ENCODE measurements around the gene SCYGR7. TPM values are rescaled to one million over a fixed set of nuclear protein-coding genes. Genes with fewer than 3 reads are reported as not detected.
A peak's percentile ranks its signal among the peaks of the same experiment; 100 is the strongest.
"Not testable (repeated sequence)": the region's sequence is repeated elsewhere in the genome, so short reads cannot be mapped to it uniquely, and the experiment has no call there.

Gene SCYGR7
- total RNA-seq, 1 donor from 2014 or later, result not detected

DNA sequence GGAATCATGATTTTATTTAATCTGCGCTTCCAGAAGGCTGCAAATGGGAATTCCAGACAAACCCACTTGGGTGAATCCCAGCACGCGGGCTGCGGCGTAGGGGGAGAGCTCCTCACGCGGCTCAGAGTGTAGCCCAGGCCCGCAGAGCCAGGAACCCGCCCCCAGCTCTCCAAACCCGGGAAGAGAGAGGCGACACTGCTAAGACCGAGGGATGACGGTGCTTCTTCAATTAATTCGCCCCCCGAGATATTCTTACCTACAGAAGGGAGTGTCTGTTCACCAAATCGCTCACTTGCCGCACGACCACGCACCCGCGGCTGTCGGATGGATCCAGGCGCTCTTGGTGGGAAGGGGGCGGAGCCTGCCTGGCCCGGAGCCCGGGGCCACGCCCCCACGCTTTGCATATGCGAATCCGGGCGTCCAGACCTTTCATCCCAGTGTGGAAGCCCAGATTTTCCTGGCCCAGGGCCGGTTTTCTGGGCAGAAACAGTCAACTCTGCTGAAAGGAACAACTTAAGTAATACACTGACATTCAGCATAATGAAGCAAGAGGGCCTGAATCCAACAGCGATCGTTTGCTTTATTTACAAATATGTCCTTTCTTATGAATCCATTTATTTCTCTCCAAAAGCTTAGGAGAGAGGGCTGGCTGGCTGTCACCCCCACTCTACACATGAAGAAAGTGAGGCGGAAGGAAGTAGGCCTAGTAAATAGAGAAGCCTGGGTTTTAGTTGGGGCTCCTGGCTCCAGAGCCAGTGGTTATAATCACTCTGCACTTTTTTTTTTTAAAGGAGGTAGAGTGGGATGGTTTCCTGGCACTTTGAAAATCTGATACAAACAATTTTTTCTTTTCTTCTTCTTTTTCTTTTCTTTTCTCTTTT is 10.2 kb upstream of the SCYGR7 start, which contains the start of gene SLC19A3:
TSS of gene SLC19A3 (minus strand) at position 342 of the 881 bp plus-strand sequence. CDS start 15,710 bp downstream, outside the sequence.
- no peaks in the 10 kb centered on the region for H3K36me3 ChIP-seq (ENCODE audit: control insufficient read depth, insufficient read depth, low read length)
- DNase-seq (ENCODE audit: low read depth), result peak; percentile 34
- no peaks in the 10 kb centered on the region for H3K27me3 ChIP-seq (ENCODE audit: control insufficient read depth, insufficient read depth, low read length)
- peak within 1 kb of the TSS; percentile 38 for H3K4me3 ChIP-seq (ENCODE audit: low read depth, low read length)
- TF ChIP-seq, protein P1, sequence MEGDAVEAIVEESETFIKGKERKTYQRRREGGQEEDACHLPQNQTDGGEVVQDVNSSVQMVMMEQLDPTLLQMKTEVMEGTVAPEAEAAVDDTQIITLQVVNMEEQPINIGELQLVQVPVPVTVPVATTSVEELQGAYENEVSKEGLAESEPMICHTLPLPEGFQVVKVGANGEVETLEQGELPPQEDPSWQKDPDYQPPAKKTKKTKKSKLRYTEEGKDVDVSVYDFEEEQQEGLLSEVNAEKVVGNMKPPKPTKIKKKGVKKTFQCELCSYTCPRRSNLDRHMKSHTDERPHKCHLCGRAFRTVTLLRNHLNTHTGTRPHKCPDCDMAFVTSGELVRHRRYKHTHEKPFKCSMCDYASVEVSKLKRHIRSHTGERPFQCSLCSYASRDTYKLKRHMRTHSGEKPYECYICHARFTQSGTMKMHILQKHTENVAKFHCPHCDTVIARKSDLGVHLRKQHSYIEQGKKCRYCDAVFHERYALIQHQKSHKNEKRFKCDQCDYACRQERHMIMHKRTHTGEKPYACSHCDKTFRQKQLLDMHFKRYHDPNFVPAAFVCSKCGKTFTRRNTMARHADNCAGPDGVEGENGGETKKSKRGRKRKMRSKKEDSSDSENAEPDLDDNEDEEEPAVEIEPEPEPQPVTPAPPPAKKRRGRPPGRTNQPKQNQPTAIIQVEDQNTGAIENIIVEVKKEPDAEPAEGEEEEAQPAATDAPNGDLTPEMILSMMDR (IDR thresholded peaks at IDR 0.05; ENCODE audit: insufficient read depth, low read length, poor library complexity, severe bottlenecking), result no peak

DNA sequence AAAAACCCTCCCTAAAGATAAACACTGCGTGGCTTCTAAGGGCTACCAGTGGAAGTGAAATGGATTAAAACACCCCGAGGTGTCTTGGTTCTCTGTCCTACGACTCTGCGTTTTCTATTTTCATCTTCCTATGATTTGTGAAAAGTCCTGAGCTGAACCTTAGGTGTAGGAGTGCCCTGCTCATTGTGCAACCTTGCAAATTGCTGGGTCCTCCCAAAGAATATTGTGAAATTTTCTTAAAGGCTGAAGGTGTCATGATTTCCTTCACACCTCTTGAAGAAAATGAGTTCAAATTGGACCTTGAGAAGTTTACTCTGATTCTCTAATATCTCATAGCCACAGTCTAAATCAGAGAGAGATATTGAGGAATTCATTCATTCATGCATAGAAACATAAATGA is 8.5 kb upstream of the SCYGR7 start:
- Histone ChIP-seq H3K27me3 (ENCODE audit: control insufficient read depth, insufficient read depth, low read length) (no peaks in the 10 kb centered on the region), H3K4me3 (ENCODE audit: low read depth, low read length) (no peak overlapping the region), H3K36me3 (ENCODE audit: control insufficient read depth, insufficient read depth, low read length) (no peaks in the 10 kb centered on the region)
- TF ChIP-seq, protein P1 (IDR thresholded peaks at IDR 0.05; ENCODE audit: insufficient read depth, low read length, poor library complexity, severe bottlenecking), result no peak
- no peak for DNase-seq (ENCODE audit: low read depth)

DNA sequence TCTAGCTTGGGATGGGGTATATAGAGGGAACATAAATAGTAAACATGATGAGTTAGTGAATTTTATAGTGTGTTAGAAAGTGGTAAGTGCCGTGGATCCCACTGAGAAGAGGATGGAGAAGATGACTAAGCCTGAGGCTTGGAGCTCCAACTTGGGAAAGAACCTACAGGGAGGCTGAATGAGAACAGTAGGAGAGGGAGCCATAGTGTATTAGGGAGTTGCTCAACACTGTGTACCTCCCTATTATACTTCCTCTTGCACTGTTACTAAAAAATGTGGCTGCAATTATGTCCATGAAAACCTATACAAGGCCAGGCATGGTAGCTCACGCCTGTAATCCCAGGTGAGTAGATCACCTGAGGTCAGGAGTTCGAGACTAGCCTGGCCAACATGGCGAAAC is 7.5 kb upstream of the SCYGR7 start:
- Histone ChIP-seq H3K27me3 (ENCODE audit: control insufficient read depth, insufficient read depth, low read length) (no peaks in the 10 kb centered on the region), H3K36me3 (ENCODE audit: control insufficient read depth, insufficient read depth, low read length) (no peaks in the 10 kb centered on the region), H3K4me3 (ENCODE audit: low read depth, low read length) (no peak overlapping the region)
- TF ChIP-seq, protein P1 (IDR thresholded peaks at IDR 0.05; ENCODE audit: insufficient read depth, low read length, poor library complexity, severe bottlenecking), result no peak
- no peak for DNase-seq (ENCODE audit: low read depth)

DNA sequence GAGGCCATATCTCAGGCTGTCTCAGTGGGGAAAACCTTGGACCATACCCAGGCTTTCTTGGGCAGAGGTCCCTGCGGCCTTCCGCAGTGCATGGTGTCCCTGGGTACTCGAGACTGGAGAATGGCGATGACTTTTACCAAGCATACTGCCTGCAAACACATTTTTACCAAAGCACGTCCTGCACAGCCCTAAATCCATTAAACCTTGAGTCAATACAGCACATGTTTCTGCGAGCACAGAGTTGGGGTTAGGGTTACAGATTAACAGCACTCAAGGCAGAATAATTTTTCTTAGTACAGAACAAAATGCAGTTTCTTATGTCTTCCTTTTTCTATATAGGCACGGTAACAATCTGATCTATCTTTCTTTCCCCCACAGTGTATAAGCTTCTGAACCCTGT is 5.3 kb upstream of the SCYGR7 start:
- not testable (repeated sequence) for H3K4me3 ChIP-seq (ENCODE audit: low read depth, low read length); H3K27me3 ChIP-seq (ENCODE audit: control insufficient read depth, insufficient read depth, low read length); H3K36me3 ChIP-seq (ENCODE audit: control insufficient read depth, insufficient read depth, low read length); DNase-seq (ENCODE audit: low read depth)

DNA sequence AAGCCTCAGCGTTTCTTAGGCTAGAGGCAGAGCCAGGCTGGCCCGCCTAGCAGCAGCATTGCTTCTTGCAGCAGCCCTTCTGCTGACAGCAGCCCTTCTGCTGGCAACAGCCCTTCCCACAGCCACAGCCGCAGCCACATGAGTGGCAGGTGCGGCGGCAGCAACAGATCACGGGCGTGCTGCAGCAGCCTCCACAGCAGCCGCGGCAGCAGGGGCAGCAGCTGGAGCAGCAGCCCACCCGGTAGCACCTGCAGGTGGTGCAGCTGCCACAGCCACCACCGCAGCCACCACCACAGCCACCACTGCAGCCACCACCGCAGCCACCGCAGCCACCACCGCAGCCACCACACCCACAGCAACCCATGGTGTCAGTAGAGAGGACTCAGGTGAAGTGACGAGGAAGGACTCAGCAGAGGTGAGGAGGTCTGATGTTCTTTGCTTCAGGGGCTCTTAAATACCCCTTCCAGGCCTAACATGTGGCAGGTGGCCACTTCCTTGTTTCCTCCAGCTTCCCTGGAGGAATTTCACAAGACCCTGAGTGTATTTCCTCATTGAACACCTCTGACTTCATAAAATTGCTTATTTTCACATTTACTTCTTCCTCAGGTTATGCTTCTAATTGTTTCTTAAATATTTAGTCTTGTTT is 3.6 kb upstream of the SCYGR7 start, which contains the start of gene SCYGR6:
TSS of gene SCYGR6 (minus strand) at position 364 of the 646 bp plus-strand sequence. CDS start at position 364, 0 bp downstream.
- H3K36me3 ChIP-seq (ENCODE audit: control insufficient read depth, insufficient read depth, low read length), result no peaks in the 10 kb centered on the region
- DNase-seq (ENCODE audit: low read depth), result no peak
- H3K27me3 ChIP-seq (ENCODE audit: control insufficient read depth, insufficient read depth, low read length), result no peaks in the 10 kb centered on the region
- no peak within 1 kb of the TSS for H3K4me3 ChIP-seq (ENCODE audit: low read depth, low read length)
- TF ChIP-seq, protein P1 (IDR thresholded peaks at IDR 0.05; ENCODE audit: insufficient read depth, low read length, poor library complexity, severe bottlenecking), result no peak

DNA sequence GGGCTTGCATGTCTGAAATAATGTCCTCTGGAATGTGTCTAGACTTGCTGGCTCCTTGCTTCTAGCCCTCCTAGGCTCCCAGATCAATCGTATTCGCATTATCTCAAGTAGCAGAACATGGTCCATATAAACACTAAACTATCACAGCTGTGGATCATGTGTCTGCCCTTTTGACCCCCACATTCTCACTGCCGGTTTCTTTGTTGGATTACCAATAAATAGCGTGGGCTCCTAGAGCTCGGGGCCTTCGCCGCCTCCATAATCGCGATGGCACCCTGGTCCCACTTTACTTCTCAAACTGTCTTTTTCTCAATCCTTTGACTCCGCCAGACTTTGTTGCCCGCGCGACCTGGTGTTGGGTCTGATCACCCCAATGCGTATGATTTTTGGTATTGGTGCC is 11.2 kb downstream of the SCYGR7 start:
- H3K4me3 ChIP-seq (ENCODE audit: low read depth, low read length), result no peak overlapping the region
- TF ChIP-seq, protein P1 (IDR thresholded peaks at IDR 0.05; ENCODE audit: insufficient read depth, low read length, poor library complexity, severe bottlenecking), result no peak
- no peak for DNase-seq (ENCODE audit: low read depth)
- H3K36me3 ChIP-seq (ENCODE audit: control insufficient read depth, insufficient read depth, low read length), result no peaks in the 10 kb centered on the region
- H3K27me3 ChIP-seq (ENCODE audit: control insufficient read depth, insufficient read depth, low read length), result no peaks in the 10 kb centered on the region
